Osteoblast (primary cell): ENCODE results near the gene STK35. TPM values are rescaled to one million over a fixed set of nuclear protein-coding genes. Genes with fewer than 3 reads are reported as not detected.

ENCODE experiments used
- DNase-seq: peaks from one replicate; pipeline ENCODE4 v3.0.0; 2011; ENCODE audit warnings: low spot score, mixed read lengths; ENCODE audit not compliant: insufficient read length; ENCODE audit errors: missing footprints
- H2AFZ ChIP-seq: 2 replicates; pipeline ENCODE4 v1.6.0; 2011; ENCODE audit warnings: mild to moderate bottlenecking, low read length
- H3K27ac ChIP-seq: 2 replicates; pipeline ENCODE4 v1.5.1; 2011; ENCODE audit warnings: mild to moderate bottlenecking, low read depth, low read length, moderate library complexity
- H3K27me3 ChIP-seq: 2 replicates; pipeline ENCODE4 v1.6.0; 2012; ENCODE audit warnings: mild to moderate bottlenecking, control low read depth, inconsistent platforms, low read length, moderate library complexity; ENCODE audit not compliant: insufficient read depth
- H3K36me3 ChIP-seq: 2 replicates; pipeline ENCODE4 v1.5.1; 2011; ENCODE audit warnings: mild to moderate bottlenecking, low read length, control low read depth, moderate library complexity; ENCODE audit not compliant: insufficient read depth
- H3K4me1 ChIP-seq: 2 replicates; pipeline ENCODE4 v1.5.1; 2011; ENCODE audit warnings: mild to moderate bottlenecking, low read length, control low read depth, moderate library complexity; ENCODE audit not compliant: insufficient read depth
- H3K4me2 ChIP-seq: 2 replicates; pipeline ENCODE4 v1.6.0; 2011; ENCODE audit warnings: mild to moderate bottlenecking, low read length; ENCODE audit not compliant: insufficient read depth
- H3K4me3 ChIP-seq: fragments of 200-600 bp; sonication (generic); 3 replicates; pipeline ENCODE4 v1.5.1; 2012; ENCODE audit warnings: mild to moderate bottlenecking, low read length, inconsistent platforms; ENCODE audit not compliant: insufficient read depth
- H3K79me2 ChIP-seq: 2 replicates; pipeline ENCODE4 v1.6.0; 2012; ENCODE audit warnings: mild to moderate bottlenecking, low read length, control low read depth, inconsistent platforms; ENCODE audit not compliant: insufficient read depth
- H3K9me3 ChIP-seq: 2 replicates; pipeline ENCODE4 v1.5.1; 2011; ENCODE audit warnings: low read depth, low read length, control low read depth
- H4K20me1 ChIP-seq: 2 replicates; pipeline ENCODE4 v1.6.0; 2012; ENCODE audit warnings: mild to moderate bottlenecking, low read length, control low read depth; ENCODE audit not compliant: insufficient read depth
- CTCF ChIP-seq: IDR thresholded peaks from 2 replicates; pipeline ENCODE4 v1.5.1; 2011; ENCODE audit warnings: mild to moderate bottlenecking, low read depth, low read length, moderate library complexity; ENCODE audit errors: extremely low read depth
- total RNA-seq: library from RNA; depleted of rRNA; stranded (reverse); fragments of >200 nt; gene quantifications from 2 replicates; pipeline ENCODE4 v1.2.3, GENCODE V29; 2012

The STK35 gene
- total RNA-seq, 1 donor: 21.4 TPM

GRCh38 chr20:2173186-2173585 is 71.6 kb downstream of the STK35 start:
- Histone ChIP-seq H3K27ac (no peak overlapping the region), H2AFZ (no peak overlapping the region), H3K4me3 (no peak overlapping the region), H3K36me3 (no peaks in the 10 kb centered on the region), H4K20me1 (no peaks in the 10 kb centered on the region), H3K27me3 (peaks cover 29% of the 10 kb centered on the region), H3K4me1 (no peaks in the 10 kb centered on the region), H3K4me2 (no peak overlapping the region), H3K9me3 (no peaks in the 10 kb centered on the region), H3K79me2 (no peaks in the 10 kb centered on the region)
- DNase-seq: no peak
- TF ChIP-seq CTCF: no peak

GRCh38 chr20:2174067-2174466 is 72.4 kb downstream of the STK35 start:
- Histone ChIP-seq H2AFZ (no peak overlapping the region), H3K4me2 (no peak overlapping the region), H3K79me2 (no peaks in the 10 kb centered on the region), H3K36me3 (no peaks in the 10 kb centered on the region), H4K20me1 (no peaks in the 10 kb centered on the region), H3K27ac (no peak overlapping the region), H3K9me3 (no peaks in the 10 kb centered on the region), H3K4me3 (no peak overlapping the region), H3K4me1 (no peaks in the 10 kb centered on the region), H3K27me3 (peaks cover 30% of the 10 kb centered on the region)
- TF ChIP-seq CTCF: no peak
- DNase-seq: no peak

DNA sequence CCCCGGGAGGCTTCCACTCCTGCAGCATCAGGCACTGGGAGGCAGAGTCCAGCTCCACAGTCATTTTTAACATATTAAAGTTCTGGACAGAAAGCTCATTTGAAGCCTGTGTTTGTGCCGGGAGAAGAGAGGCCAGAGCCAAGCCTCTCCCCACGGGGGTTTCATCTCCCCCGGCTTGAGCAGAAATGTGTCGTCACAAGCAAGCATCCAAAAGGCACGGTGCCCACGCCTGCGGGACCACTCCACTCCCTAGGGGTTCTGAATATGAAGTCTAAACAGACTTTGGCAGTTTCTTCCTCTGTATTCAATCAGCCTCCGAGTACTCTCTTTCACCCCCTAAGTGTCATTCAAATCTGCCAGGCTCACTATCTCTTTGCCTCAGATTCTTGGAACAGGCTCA is 75.3 kb downstream of the STK35 start:
- Histone ChIP-seq H3K4me1 (no peaks in the 10 kb centered on the region), H4K20me1 (no peaks in the 10 kb centered on the region), H3K4me3 (no peak overlapping the region), H3K27me3 (peaks cover 22% of the 10 kb centered on the region), H3K9me3 (no peaks in the 10 kb centered on the region), H3K36me3 (no peaks in the 10 kb centered on the region), H2AFZ (no peak overlapping the region), H3K27ac (no peak overlapping the region), H3K79me2 (no peaks in the 10 kb centered on the region), H3K4me2 (no peak overlapping the region)
- no peak for DNase-seq
- no peak for TF ChIP-seq CTCF

DNA sequence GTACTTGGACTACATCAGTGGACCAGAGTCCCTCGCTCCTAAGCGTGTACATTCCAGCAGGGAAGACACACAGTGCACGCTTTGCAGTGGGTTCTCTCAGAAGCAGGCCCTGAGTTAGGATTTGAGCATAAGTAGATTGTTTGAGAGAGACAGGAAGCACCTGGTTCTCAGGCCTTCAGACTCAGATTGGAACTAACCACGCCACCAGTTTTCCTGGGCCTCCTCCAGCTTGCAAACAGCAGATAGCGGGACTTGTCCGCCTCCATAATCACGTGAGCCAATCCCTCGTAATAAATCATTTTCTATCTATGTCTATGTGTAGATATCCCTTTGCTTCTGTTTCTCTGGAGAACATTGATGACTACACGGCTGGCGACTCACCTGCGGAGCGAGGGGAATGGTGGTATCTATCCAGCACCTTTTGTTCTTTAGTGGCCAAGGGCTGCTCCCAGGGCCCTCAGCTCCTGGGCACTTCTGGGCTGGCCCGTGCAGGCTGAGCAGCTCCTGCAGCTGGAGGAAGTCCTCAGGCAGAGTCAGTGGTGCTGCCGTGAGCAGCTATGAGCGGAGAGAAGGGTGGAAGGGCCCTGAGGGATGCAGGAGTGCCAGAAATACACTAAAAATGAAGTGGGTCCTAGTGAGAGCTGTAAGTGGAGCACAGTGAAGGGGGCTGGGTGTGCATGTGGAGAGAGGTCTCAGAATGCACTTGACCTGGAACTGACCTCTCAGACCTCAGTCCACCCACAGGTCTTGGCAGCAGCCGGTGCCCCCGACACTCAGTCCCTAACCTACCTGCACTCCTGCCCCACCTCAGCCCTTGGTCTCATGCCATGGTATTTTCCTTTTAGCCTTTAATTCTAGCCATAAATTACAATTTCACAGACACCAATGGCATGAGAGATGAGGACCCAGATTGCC is 76.9 kb downstream of the STK35 start:
- Histone ChIP-seq H4K20me1 (no peaks in the 10 kb centered on the region), H2AFZ (no peak overlapping the region), H3K4me2 (no peak overlapping the region), H3K9me3 (no peaks in the 10 kb centered on the region), H3K36me3 (no peaks in the 10 kb centered on the region), H3K27ac (no peak overlapping the region), H3K79me2 (no peaks in the 10 kb centered on the region), H3K4me1 (no peaks in the 10 kb centered on the region), H3K27me3 (peaks cover 22% of the 10 kb centered on the region), H3K4me3 (no peak overlapping the region)
- TF ChIP-seq CTCF: no peak
- DNase-seq: no peak
